Fibroblast of the conjunctiva (primary cell): ENCODE measurements around the gene SYTL1.
A peak's percentile ranks its signal among the peaks of the same experiment; 100 is the strongest.

Experiments used
- DNase-seq: peaks from one replicate; pipeline ENCODE4 v3.0.0-alpha.2; 2010; ENCODE audit warnings: low read depth

The SYTL1 gene, protein sequence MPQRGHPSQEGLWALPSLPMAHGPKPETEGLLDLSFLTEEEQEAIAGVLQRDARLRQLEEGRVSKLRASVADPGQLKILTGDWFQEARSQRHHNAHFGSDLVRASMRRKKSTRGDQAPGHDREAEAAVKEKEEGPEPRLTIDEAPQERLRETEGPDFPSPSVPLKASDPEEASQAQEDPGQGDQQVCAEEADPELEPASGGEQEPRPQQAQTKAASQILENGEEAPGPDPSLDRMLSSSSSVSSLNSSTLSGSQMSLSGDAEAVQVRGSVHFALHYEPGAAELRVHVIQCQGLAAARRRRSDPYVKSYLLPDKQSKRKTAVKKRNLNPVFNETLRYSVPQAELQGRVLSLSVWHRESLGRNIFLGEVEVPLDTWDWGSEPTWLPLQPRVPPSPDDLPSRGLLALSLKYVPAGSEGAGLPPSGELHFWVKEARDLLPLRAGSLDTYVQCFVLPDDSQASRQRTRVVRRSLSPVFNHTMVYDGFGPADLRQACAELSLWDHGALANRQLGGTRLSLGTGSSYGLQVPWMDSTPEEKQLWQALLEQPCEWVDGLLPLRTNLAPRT

GRCh38 chr1:27341525-27342252 lies at the start of gene SYTL1:
SYTL1 (plus strand) TSS chr1:27342022; CDS start chr1:27345335, 3,313 bp downstream.
- DNase-seq, result no peak

GRCh38 chr1:27292106-27292505 lies 49.7 kb upstream of the SYTL1 start:
- no peak for DNase-seq

GRCh38 chr1:27293915-27294314 lies 47.9 kb upstream of the SYTL1 start:
- no peak for DNase-seq

DNA sequence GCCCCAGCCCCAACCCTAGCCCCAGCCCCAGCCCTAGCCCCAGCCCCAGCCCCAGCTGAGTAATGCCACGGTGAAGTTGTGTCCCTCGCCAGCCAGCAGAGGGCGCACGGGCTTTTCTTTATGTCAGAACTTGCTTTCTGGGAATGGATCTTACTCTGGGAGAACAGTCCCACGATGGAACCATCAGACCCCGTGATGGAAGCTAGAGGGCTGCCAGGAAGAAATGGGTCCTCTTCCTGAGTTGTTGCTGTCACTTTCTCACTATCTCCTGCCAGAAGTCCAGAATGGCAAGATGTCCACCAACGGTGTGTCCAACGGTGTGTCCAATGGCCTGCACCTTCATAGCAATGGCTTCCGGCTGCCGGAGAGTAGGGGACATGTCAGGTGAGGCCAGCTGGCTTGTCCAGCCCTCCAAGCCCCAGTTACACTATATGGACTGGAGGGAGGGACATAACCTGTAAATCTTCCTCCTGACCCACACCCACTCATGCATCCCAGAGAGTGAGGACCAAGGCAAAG lies 45.0 kb upstream of the SYTL1 start:
- DNase-seq, result peak; percentile 32

DNA sequence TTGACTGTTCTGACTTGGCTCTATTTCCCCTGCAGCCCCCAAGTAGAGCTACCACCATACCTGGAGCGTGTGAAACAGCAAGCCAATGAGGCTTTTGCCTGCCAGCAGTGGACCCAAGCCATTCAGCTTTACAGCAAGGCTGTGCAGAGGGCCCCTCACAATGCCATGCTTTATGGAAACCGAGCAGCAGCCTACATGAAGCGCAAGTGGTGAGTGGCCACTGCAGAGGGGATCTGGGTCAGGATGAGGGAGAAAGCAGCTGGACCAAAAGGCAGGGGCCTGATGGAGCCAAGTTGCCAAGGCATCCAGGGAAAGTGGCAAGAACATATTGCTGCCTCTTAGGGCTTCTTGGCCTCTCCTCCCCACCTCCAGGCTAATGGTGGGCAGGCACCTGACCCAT lies 43.9 kb upstream of the SYTL1 start:
- no peak for DNase-seq

DNA sequence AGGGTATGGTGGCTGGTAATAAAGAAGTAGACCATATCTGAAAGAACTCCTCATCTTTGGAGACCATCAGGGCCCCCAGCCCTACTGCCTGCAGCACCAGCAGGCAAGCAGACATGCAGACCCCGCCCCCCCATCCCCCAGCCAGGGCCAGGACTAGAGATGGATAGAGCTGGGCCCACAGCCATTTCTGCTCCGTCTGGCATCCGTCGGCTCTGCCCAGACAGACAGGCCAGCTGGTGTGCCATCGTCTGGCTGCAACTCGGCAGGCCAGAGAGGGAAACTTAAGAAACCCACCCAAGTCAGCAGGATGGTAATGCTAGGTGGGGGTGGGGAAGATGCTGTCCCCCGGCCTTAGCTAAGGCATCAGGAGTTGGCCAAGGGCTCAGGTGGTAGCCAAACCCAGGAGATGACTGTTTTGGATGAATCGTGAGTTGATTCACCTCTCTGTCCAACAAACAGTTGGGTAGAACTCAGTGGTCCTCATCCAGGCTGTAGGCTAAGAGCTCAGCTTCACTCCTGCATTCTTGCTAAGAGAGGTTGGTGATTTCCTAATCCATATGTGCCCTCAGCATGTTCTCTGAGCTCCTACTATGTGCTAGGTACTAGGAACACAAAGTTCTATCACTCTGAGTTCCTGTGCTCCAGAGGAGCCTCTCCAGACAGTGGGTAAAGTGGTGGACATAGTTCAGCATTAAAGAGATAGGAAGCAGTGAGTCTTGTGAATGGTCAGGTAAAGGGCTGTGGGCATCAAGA lies 43.0 kb upstream of the SYTL1 start:
- no peak for DNase-seq

DNA sequence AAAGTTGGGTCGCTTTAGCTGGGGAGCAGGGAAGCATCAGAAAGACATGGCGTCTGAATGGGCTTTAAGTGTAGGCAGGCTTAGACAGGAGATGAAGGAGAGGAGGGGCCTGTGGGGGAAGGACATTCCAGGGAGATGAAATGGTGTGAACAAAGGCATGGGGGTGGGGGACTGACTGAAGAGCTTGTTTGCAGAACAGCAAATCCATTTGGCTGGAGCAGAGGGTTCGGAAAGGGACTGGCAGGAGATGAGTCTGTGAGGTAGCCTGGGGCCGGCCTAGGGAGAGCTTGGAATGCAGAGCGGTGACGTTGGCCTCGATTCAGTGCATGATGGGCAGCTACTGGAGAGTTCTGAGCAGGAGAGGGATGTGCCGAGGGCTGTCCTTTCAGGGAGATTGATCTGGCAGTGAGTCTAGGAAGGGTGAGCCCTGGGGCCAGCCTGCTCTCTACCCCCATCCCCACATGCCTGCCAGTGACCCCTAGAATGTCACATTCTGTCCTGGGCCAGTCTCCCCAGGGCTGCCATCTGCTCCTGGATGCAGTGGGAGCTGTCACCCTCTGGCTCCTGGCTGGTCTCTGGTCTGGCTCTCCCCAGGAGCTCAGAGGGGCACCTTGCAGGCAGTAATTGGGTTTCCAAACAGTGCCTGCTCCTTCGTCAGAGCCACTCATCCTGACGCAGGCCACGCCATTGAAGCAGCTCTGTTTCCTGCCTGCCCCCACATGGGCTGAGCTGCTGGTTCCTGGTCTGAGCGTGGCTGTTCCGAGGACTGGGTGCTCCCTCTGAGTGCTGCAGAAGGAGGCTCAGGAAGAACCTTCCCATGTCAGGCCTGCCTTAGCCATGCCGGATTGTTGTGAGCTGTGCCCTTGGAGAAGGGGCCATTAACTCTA lies 42.2 kb upstream of the SYTL1 start:
- DNase-seq, result peak; percentile 99

GRCh38 chr1:27300341-27301051 lies 41.3 kb upstream of the SYTL1 start:
- DNase-seq, result peak; percentile 94

DNA sequence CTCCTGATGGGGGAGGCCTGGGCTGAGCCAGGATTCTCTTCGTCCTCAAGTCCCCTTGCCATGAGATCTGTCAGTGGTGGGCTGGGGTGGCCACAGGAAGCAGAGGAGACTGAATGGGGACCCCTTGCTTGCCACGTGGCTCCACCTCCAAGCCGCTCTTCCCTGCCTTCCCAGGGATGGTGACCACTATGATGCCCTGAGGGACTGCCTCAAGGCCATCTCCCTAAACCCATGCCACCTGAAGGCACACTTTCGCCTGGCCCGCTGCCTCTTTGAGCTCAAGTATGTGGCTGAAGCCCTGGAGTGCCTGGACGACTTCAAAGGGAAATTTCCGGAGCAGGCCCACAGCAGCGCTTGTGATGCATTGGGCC lies 40.8 kb upstream of the SYTL1 start:
- DNase-seq, result no peak

- DNase-seq, result no peak
These were observed 40.1 kb upstream of the SYTL1 start for GRCh38 chr1:27301582-27302199.

DNA sequence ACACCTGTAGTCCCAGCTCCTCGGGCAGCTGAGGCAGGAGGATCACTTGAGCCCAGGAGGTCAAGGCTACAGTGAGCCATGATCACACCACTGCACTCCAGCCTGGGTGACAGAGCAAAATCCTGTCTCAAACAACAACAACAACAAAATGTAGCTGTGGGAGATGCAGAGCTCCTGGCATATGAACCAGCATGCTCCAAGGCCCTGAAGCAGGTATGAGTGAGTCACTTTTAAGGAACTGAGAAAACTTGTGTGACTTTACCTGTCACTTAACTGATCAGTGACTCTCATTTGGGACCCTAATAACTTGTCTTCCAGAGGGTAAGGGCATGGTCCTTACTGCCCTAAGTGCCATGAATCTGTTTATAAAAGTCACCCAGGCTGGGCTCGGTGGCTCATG lies 39.2 kb upstream of the SYTL1 start:
- DNase-seq, result no peak

DNA sequence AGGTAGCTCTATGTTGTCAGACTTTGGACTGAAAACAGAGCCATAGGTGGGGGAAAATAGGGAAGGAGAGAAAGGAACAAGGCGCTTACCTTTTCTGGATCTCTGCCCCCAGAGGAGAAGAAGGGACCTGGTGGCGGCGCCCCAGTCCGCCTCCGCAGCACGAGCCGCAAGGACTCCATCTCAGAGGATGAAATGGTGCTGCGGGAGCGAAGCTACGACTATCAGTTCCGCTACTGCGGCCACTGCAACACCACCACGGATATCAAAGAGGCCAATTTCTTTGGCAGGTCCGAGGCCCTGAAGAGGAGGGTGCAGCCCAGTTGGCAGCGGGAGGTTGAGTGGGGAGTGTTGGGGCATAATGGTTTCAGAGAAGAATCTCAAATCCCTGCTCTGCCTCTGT lies 38.3 kb upstream of the SYTL1 start:
- DNase-seq, result no peak

- no peak for DNase-seq
These were observed 35.8 kb upstream of the SYTL1 start for GRCh38 chr1:27306071-27306470.

DNA sequence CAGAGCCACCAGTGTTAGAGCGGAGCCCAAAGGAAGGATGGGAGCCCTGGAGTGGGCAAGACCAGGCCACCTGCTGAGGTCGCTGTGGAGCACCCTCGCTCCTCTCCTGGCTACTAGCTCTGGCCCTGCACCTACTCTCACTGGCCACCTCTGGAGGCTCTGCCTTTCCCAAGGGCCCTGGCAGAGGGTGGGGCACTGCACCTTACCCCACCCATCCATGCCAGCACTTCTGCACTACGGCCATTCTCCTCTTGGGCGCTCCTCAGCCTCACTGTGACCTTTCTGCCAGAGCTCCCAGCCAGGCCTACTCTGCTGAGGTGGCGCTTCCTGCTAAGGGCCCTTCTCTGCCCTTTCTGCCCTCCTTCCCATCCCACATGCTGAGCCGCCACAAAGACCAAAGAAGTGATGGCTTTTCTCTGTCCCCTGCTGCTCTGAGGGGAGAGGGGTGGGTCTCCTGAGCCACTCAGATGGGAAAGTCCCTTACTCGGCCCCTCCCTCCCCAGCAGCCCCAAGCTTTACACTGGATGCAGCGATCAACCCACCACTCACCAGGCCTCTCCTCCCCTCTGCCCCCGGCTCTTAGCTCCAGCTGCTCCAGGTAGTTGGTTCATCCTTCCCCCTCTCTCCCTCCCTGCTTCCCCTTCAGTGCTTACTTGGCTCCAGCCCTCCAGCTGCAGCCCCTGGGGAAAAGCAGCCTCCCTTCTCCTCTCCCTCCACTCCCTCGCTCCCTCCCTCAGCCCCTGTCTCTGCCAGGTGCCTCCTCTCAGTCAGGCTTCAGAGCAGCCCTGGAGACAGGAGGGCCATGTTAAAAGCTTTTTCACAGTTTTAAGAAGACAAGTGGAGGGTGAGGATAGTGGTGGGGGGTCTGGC lies 34.7 kb upstream of the SYTL1 start:
- no peak for DNase-seq

DNA sequence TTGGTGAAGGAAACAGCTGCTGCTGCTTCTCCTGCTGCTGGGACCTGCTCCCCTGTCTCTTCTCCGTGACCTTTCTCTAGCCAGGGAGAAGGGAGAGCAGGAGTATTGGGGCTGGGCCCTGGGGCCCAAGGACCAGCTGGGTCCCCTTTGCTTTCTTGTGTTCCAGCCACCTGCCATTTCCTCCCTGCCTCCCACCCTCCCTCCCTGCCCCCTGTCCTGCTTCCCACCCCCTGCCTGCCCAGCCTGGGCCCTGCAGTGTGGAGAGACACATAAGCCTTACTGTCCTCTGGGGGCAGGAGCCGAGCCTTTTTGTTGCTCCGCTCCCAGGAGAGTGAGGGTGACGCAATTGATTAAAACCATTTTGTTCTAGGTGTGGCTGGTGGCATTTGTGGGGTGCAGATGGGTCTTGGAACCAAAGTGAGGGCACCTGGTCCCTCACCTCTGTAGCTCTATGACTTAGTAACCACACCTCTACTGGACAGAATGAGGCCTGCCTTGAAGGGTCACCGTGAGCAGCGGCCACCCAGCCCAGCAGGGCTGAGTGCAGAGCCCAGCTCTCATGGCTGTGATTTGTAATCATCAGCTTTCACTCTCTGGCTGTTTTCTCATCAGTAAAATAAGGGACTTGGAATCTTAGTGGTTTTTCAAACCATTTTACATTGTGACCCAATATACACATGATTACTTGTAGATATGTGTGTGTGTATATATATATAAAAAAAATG lies 33.8 kb upstream of the SYTL1 start:
- DNase-seq, result no peak

DNA sequence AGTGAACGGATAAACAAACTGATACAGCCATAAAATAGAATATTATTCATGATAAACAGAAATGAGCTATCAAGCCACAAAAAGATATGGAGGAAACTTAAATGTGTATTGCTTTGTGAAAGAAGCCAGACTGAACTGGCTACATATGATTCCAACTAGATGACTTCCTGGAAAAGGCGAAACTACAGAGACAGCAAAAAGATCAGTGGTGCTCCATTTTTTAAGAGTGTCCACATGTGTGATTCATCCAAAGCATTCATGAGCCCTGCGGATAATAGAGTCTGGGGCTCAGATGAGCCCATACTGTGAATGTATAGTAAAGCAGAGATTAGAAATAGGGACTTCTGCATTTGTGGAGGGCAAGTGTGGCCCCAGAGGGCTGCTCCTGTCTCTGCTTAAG lies 27.7 kb upstream of the SYTL1 start:
- DNase-seq, result no peak

GRCh38 chr1:27314737-27315136 lies 27.1 kb upstream of the SYTL1 start:
- DNase-seq, result no peak

- DNase-seq, result no peak
These were observed 25.0 kb upstream of the SYTL1 start for GRCh38 chr1:27316860-27317259.
